HG03196 (cell line): ENCODE measurements around the gene ADAMTS17.

Experiments used
- ATAC-seq: cut with Tn5 transposase; IDR thresholded peaks from one replicate; pipeline ENCODE4 v1.9.1; 2021; ENCODE audit not compliant: unreplicated experiment

Gene ADAMTS17

DNA sequence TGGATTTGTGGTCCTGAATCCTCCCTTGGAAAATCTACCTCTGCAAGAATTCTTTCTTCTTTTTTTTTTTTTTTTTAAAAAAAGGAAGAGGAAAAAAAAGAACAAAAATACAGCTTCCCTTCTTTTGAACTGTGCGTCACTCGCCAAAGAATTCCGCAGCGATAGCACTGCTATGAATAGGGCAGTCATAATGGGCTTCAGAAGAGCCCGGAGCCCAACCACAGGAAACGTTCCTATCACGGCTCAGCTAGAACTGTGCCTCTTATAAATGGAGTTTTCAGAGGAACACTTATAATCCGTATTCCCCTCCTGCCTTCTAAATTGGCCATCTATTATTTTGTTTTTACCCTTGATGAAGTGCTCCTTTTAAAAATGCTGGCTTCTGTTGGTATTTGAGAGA, 227.7 kb downstream of the ADAMTS17 start:
- no peak for ATAC-seq

DNA sequence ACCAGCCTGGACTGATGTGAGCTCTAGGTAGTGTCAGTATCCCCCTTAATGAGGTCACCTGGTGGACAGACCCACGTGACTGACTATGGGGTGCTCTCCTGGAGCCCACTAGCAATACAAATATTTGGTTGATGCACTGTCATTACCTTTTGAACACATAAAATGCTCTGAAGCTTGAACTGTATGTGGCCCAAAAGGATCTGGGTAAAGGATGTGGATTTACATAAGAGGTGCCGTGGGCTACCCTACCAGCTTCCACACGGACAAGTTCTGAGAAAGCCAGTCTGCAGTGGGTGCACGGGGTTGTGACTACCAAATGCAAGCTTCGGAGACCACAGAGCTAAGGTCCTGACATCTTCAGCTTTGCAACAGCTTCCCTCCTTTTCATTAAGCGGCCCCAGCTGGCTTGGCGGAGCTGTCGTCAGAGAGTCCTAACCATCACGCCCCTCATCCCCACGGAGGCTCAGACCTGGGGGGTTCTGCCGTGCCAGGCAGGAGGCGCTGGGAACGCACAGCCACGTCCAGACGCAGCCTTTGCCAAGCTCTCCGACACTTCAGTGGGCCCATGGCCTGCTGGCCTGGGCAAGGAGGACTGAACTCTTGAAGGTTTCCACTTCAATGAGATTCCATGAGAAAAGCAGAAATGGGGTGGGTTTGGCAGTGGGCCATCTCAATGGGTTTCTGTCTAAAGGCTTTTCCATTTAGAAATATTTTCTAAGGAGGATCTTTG, 228.3 kb downstream of the ADAMTS17 start:
- ATAC-seq, result no peak

DNA sequence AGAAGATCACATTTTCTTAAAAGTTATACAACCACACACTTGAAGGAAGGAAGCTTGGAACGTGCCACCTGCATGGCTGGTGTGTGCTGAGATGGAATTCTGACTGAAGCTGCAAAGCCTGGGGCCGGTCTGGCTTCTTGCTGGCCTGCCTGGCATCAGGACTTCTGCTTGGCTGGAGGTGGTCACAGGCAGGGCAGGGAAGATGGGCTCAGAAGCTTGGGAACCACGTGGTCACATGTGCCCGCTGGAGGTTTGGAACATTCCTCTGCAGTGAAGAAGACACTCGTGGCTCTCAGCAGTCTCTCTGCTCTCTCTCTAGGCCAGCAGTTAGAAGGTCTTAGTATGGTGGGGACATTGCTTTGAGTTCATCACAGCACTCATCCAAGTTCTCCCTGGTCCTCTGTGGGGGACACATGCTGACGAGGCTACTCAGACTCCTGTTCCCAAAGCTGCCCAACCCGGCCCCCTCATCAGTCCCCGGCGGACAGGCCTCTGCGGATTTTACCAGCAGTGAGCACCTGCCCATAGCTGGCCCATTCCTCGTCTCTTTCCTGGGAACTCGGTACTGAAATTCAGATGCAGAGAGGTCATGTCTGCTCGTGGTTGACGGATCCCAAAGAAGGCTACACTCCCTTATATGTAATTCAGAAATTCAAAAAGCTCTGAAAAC, 229.0 kb downstream of the ADAMTS17 start:
- no peak for ATAC-seq

DNA sequence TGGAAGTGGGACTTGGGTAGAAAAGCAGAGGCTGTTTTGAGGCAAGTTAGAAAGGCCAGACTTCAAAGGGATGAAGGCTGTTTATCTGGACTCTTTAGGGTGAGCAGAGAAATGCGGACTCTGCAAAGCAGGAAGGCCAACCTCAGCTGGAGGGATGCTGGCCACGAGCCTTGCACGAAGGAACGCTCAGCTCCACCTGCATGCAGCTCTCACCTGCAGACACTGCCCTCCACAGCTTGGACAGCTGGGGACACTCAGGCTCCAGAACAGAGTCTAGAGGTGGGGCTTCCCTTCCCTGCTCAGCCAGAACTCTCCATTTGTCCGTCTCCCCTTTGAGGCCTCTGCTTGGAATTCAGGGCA, 229.7 kb downstream of the ADAMTS17 start:
- ATAC-seq, result no peak

DNA sequence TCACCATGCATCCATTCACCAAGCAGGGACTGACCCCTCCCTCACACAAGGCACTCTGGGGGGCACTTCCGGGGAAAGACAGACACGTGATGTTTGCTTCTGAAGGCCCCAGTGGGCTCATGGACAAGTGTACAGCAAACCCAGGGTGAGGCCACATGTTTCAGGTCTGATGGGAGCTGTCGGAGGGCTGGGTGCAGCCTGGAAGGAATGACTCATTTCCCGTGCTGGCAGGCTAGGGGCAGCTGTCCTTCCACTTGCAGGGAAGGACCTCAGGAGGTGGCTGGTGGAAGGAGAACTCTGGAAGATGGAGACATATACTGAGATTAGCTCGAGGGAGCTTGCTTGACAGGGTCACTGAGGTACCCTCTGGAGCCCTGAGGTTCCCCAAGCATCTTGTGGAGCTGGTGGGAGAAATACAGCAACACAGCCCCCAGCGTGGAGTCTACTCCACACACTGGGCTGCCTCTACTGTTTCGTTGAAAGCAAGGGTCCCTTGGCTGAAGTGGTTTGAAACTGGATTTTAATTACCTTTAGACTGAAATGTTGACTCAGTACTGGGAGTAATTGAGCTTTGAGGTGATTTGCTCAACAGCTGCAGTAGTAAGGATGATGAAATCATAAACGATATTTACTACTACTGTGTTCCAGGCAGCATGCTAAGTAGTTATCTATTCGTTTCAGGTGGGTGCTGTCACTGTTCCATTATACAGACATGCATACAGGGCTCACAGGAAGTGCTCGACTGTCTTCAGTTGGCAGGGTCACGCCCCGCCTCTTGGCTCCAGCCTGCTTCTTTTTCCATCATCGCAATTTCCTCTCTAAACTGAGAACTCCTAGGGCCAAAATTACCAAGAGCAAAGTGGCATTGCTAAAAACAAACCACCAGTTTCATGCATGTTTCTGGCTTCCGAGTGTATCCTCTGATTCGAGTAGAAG, 230.4 kb downstream of the ADAMTS17 start:
- ATAC-seq, result no peak

DNA sequence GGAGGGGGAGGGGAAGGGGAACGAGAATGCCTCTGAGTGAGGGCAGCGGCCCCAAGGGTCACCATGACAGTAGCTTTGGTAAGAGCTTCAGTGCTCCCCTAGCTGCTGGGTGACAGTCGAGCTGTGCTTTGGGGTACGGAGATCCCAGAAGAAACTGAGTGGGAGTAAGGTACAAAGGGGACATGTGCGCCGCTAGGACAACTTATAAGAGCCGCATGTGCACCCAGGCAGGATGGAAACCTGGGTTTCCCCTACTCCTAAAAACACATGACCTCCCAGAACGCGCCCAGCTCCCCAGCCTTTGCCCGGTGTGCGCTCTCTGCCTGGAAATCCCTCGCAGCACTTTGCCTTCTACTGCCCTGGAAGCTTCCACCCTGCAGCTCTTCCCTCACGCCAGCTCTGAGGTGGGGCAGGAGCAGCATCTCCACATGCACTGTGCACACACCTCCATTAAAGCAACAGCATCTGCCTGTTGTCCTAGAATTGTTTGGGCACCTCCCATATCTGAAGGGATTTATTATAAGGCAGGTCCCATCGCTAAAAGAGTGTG, 232.2 kb downstream of the ADAMTS17 start:
- no peak for ATAC-seq

DNA sequence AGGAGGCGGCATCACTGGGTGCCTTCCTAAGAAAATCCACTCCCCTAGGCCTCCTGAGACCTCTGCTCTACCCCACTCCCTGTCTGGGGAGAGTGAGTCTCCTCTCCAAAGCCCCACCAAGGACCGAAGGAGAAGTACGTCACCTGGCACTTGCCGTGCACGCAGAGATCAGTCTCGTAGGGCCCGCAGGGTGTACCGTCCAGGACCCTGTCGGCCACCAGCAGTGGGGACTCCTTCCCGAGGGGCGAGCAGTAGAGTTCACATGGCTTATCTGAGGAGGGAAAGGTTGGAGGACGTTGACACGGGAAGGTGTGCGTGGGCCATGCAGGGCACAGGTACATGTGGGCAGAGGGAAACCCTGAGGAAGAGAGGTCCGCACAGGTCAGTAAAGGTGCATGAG, 232.9 kb downstream of the ADAMTS17 start:
- ATAC-seq, result no peak

DNA sequence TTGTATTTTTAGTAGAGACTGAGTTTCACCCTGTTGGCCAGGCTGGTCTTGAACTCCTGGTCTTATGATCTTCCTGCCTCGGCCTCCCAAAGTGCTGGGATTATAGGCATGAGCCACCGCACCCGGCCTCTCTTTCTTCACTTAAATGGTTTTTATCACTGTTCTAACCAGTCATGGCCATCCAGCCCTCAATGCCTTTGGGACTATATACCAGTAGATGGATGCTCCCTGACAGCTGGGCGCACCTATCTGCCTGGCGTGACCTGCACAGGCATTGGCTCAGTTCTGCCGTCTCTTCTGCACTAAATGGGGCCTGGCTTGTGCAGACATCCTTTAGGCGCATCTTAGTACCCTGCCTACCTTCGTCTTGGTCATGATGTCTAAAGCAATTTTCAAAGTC, 233.4 kb downstream of the ADAMTS17 start:
- ATAC-seq, result no peak

DNA sequence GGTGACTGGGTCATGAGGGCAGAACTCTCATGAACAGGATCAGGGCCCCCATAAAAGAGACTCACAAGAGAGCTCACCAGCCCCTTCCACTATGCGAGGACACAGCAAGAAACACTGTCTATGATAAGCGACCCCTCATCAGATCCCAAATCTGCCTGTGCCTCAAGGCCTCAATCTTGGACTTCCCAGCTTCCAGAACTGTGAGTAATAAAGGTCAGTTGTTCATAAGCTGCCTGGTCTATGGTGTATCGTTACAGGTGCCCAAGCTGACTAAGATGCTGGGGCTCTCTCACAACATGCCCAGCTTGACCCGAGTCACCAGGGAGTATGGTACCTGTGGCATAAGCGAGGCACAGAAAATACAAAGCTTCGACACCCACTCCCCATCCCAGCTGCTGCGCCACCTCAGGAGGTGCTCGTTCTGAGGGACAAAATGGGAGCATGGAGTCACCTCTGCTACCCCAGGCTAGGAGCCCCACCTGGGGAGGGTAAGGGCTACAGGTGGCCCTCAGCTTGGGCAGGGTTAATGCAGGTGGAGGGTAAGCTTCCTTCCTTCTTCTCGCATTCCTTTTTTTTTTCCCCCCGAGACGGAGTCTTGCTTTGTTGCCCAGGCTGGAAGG, 234.1 kb downstream of the ADAMTS17 start:
- ATAC-seq, result no peak

DNA sequence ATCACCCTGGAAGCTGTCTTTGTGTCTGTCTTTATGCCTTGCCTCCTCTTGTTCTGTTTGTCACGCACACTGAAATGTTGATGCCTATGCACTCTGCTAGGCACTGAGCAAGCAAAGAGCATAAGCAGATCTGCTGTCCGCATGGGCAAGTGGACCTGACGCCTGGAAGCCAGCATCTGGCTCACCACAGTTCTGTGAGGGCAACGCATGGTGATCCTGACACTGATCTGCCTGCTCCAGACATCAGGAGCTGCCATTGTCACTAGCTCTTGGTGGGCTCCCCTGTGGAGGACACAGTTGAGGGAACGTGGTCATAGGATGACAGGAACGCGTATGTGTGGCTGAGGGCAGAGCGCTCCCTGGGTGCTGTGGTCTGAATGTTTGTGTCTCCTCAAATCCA, 234.6 kb downstream of the ADAMTS17 start:
- ATAC-seq, result no peak

DNA sequence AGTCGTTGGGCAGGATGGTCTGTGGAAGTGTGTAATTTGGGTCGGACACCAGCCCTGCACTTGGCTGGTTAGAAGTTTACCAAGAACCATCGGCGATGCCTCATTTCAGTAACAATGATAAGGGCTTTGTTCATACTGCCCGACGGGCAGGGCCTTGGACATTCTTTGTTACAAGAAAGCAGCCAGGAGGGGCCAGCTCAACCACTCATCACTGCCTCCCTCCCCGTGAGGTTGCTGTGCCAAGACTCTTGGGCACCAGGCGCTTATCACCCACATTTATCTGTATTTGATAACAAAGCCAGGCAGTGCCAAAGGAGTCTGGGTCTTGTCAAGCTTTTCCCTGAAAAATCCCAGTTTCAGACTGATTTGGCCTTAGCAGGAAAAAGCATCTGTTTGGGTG, 235.0 kb downstream of the ADAMTS17 start:
- no peak for ATAC-seq

DNA sequence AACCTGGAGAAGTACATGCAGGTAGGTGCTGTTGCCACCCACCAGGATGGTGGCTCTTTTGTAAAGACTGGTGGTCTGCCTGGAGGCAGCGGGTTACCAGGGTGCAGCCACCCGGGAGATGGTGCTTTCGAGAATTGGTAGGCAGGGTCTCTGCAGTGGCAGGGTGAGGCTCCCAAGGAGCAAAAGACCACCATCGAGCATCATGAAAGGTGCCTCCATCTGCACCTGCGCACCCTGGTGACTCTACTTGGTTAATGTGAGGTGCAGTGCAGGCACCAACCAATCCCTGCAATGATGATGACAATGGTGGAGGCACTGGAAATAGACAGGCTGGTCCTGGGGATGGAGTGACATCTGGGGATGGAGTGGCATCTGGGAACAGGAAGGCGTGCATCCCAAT, 236.7 kb downstream of the ADAMTS17 start:
- no peak for ATAC-seq

DNA sequence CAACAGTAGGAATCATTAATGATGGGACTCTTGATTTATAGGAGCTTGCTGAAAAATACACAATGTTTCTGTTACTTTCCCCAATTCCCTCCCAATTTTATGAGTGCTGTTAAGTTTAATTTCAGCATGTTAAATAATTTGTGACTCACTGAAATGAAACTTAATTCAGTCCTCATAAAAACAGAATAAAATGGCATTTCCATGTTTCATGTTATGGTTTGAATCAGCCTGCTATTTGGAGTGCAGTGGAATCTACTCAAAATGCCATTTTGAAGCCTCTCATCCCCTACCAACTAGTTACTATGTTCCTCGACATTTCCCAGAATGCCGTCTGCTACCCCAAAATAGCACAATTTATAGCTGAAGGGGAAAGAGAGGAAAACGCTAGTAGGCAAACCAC, 237.5 kb downstream of the ADAMTS17 start:
- no peak for ATAC-seq

DNA sequence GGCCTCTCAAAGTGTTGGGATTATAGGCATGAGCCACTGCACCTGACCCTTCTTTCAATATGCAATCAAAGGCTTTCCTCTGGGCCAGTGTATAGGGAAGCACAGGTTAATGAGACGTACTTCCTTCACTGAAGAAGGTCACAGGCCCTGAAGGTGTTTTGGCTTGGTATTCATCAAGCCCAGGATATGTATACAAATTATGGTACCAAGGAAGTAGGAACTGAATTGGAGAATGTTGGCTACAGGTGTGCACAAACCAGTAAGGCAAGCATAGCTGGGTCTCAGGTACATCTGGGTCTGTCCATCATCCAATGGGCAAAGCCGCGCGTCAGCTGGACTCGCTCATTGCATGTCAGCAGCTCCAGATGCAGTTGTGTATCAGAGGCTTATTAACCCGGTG, 237.9 kb downstream of the ADAMTS17 start:
- no peak for ATAC-seq

DNA sequence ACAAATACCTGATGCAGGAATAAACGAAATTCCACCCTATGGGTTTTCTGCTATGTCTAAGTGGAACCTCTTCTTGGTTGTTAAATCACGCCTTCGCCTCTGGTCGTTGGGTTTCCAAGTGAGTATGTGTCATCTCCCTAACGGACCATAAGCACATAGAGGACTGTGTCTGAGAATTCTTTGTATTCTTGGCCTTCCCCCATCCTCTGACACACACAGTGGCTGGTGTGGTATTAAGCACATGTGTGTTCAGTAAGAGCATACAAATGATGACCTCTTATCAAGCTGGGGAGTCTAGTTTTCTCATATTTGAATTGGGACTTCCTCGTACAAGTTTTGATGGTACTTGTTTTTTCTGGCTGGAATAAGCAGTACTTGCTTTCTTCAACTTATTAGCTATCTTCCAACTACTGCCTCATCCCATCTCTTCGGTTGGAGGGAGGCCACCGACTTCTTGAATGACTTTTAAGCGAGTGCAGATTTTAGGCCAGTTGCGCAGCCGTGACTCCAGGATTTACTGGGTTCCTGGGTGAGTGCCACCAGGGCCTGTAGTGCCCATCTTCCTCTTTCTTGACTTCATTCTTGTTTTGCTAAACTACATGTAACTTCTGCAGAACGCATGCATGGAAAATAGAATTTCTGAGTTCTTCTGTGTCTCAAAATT, 240.2 kb downstream of the ADAMTS17 start:
- no peak for ATAC-seq

DNA sequence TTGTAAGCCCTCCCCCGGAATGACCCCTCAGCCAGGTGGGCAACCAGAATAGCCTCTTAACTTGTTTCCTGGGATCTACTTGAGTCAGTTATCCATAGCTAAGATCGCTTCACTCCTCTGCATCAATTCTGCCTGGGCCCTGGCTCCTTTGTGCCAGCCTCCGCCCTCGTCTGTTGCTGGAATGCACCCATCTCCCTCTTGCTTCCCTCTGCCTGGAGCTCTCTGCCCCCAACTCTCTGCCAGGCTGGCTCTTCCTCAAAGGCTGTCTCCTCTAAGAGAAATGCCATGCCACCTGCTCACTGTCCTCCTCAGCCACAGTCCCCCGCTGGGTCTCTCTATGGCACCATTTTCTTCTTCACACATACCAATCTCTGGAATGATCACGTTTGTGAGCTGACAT, 240.8 kb downstream of the ADAMTS17 start:
- no peak for ATAC-seq

DNA sequence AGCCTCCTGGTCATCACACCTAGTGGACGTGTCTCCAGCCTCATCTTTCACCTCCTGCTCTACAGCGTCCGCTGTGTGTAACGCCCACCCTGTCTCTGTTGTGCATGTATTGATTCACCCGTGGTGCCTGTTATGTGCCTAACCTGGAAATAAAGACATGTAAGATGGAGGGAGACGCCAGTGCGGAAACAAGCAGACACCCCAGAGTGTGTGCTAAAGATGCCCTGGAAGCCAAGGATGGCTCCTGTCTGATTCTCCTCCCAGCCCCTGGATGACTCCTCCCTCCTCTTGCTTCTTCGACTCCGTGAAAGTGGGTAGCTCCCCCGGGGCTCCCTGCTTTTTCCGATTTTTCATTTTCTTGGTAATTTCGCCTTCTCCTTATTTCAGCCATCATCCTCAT, 241.8 kb downstream of the ADAMTS17 start:
- ATAC-seq, result no peak

DNA sequence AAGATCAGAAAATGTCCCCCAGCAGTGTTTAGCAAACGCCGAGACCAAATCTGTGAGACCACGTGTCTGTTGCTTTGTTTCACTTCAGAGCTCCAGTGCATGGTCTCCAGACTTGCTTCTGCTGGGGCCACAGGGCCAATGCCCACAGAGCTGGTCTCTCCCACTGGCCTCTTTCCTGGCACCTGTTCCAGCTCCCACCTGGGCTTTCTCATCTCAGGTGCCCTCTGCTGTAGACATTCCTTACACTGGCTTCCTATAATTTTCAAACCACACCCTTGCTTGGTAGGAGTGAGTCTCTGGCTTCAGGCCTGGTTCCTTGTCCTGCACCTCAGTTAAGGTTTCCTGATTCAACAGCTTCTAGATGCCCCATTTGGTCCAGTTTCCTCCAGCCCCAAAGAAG, 243.1 kb downstream of the ADAMTS17 start:
- ATAC-seq, result no peak

DNA sequence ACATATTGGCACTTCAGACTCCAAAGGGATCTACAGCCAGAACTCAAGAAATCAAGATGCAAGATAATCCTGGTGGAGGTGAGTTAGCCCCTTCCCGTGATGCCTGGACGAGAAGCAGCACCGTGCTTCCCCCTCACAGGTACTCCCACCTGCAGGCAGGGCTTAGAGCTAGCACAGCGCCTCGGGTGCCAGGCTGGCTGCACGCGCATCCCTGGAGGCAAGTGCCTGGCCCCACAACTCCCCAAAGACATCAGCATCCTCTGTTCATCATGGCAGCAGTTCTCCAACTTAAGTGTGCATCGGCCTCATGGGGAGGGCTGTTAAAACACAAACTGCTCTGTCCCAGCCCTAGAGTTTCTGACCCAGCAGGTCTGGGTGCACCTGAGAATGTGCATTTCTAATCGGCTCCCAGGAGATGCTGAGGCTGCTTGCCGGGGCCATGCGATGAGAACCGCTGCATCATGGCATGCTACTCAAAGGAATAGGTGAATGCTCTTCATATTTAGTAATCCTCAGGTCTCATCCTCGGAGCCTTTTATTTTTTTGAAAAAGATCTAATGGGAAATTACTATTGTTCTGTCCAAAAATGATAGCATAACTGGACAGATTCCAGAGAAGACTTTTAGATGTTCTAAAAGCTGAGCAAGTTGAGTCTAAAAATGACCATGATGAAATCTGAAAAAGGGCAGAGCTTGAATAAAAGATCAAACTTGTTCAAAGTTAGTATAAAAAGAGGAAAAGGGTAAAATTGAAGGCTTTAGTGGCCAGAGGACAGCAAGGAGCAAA, 244.2 kb downstream of the ADAMTS17 start:
- ATAC-seq, result no peak

DNA sequence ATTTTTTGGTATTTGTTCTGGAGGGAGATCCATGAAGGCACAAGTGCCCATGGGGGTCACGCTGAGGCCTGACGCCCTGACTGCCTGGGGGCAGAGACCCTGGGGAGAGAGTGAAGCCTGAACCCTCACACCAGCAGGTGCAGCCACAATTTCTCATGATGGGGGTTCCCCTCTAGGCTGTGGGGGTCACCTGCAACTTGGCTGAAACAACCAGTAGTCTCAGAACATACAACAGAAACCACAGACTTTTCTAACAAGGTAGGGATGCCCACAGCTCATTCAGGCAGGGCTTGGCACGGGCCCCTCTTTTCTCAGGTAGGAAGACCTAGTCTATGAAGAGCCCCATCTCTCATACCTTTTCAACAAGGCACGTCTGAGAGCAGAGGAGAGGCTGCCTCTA, 245.1 kb downstream of the ADAMTS17 start:
- ATAC-seq, result no peak
